LHCN-M2 (cell line): Measurements from ENCODE around the gene IFI16. TPM values are rescaled to one million over a fixed set of nuclear protein-coding genes. Genes with fewer than 3 reads are reported as not detected.
"Not testable (repeated sequence)": the region's sequence is repeated elsewhere in the genome, so short reads cannot be mapped to it uniquely, and the experiment has no call there.

Experiments
- DNase-seq: peaks from one replicate; pipeline ENCODE4 v3.0.0-alpha.2; 2012; ENCODE audit warnings: low read depth
- total RNA-seq: library from RNA; depleted of rRNA; stranded (reverse); fragments of >200 nt; gene quantifications from 2 replicates; pipeline ENCODE4 v1.2.3, GENCODE V29; 2014; rRNA removed

IFI16 gene
- total RNA-seq, 1 experiment from 2014 or later: 106 TPM

DNA sequence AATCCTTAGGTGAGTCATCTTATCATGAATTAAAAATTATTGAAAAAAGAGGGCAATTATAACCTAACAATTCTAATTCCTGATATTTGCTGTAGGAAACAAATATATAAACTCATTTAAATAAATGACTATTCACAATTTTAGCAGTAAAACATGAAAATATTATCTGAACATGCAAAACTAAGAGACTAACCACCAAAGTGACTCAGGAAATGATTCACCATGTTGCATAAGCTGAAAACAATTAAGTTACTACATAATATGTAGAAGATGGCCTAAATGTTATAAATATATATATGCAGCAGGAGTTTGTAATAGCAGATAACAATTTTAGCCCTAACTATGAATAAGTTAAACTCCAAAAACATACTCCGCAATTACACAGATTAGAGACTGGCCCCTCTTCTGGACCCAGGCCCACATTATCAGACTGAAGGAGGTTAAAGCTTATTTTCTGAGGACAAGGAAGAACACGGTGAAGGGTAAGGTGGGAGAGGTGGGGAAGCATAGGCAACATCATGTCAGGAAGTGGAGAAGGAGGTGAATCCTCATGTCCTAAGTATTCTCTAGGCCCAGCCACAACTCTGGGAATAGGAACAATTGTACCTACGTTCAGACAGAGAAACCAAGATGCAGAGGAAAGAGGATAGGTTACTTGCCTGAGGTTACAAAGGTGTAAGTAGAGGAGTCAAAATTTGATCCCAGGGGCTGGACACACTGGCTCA is 82.5 kb downstream of the IFI16 start:
- peak; percentile 79 for DNase-seq

DNA sequence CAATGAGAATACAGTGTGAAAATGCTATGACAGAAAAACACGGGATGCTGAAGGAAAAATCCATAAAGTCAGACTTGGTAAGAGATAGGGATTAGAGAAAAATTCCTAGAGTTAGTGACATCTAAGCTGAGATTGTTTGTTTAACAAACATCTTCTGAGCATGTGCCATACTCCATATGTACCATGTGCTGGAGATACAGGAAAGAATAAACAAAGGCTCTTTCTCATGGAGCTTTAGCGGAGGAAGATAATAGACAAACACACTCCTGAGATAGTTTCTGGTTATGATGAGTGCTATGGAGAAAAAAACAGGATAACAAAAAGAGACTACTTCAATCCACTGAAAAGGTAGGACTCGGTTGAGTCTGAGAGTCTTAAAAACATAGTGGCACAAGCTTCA is 88.9 kb downstream of the IFI16 start:
- DNase-seq: no peak

DNA sequence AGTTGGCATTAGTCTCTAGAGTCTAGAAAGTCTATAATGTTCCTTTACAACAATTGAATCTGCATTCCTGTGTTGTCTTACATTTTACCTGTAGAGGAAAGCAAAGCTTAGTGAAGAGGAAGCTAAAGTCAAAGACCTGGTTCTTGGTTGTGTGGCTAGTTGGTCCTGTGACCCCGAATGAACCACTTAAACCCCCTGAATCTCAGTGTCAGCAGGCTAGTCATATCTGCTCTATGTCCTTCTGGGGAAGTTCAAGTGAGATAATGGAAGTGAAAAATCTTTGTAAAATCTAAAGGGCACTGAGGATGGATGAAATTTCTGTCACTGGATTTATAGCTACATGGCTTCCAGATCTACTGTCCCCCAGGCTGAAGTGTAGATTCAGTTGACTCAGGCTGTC is 90.9 kb downstream of the IFI16 start:
- no peak for DNase-seq

DNA sequence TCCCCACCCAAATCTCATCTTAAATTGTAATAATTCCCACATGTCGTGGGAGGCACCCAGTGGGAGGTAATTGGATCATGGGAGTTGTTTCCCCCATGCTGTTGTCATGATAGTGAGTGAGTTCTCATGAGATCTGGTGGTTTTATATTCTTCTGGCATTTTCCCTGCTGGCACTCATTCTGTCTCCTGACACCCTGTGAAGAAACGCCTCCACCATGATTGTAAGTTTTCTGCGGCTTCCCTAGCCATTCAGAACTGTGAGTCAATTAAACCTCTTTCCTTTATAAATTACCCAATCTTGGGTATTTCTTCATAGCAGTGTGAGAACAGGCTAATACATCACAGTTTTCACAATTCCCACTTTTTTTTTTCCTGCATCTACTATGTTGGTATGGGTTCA is 93.3 kb downstream of the IFI16 start:
- DNase-seq: not testable (repeated sequence)

Other genes starting within 250 kb of the IFI16 start
- not detected in 2 replicates for gene OR6N1, start 237.7 kb upstream of the IFI16 start, total RNA-seq
- not detected in 2 replicates for gene OR6N2, start 228.7 kb upstream of the IFI16 start, total RNA-seq
- not detected in 2 replicates for gene MNDA, start 178.6 kb upstream of the IFI16 start, total RNA-seq
- 0.17 TPM in 1 of 2 replicates, not detected in the other for gene PYHIN1, start 78.4 kb upstream of the IFI16 start, total RNA-seq
- 0.71 TPM in 1 of 2 replicates, not detected in the other for gene AIM2, start 66.9 kb downstream of the IFI16 start, total RNA-seq
- gene CADM3, start 161.7 kb downstream of the IFI16 start, total RNA-seq: 0.86 and 1.0 TPM in 2 replicates
- gene ACKR1, start 195.0 kb downstream of the IFI16 start, total RNA-seq: not detected in 2 replicates